Omental fat pad (tissue), 4 donors: ENCODE results near the gene FFAR2. TPM values are rescaled to one million over a fixed set of nuclear protein-coding genes. Genes with fewer than 3 reads are reported as not detected.

ENCODE experiments used
- ATAC-seq: fragments of 150-250 bp; one replicate; pipeline ENCODE4 v1.9.1; 2016; ENCODE audit warnings: mild to moderate bottlenecking, moderate library complexity; ENCODE audit not compliant: low FRiP score
- DNase-seq: peaks from one replicate; pipeline ENCODE4 v3.0.0-alpha.2; 2019; ENCODE audit warnings: low spot score
- small RNA-seq: library from RNA; depleted of rRNA; stranded (forward); fragments of <200 nt; gene quantifications from one replicate; pipeline ENCODE3, GENCODE V24; 2016
- total RNA-seq, 4 donors: library from RNA; depleted of rRNA; stranded (reverse); fragments of >200 nt; gene quantifications; one replicate each; pipeline ENCODE4 v1.1.0, GENCODE V29; 2016
- TF ChIP-seq, protein P1 (sequence below), 3 donors: fragments of 450-650 bp; IDR thresholded peaks; one replicate each; pipeline ENCODE4 v1.5.1; 2016 to 2017; ENCODE audit warnings: antibody characterized with exemption in 3 of 3, mild to moderate bottlenecking in 3 of 3, moderate library complexity in 2 of 3

Gene FFAR2
- total RNA-seq, 4 donors from 2014 or later, result 0.46 to 4.4 (median 0.80) TPM

DNA sequence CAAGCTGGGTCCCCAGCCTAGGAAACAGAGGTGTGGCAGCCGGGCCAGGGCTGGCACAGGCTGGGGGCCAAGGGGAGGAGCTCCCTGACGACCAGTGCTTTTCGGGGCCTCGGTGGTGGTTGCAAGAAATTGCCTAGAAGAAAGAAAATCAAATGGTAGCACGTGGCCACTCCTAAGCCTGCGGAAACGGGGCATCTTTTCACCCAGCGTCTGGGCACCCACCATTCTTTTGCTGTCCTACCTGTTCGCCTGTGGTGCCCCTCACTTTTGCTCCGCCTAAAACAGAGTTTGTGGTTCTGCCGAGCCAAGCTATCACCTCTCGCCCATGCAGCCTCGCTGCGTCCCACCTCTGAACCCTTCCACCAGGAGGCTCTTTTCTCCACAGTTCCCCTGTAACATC lies 49.3 kb downstream of the FFAR2 start:
- no peak for ATAC-seq
- TF ChIP-seq, protein P1, sequence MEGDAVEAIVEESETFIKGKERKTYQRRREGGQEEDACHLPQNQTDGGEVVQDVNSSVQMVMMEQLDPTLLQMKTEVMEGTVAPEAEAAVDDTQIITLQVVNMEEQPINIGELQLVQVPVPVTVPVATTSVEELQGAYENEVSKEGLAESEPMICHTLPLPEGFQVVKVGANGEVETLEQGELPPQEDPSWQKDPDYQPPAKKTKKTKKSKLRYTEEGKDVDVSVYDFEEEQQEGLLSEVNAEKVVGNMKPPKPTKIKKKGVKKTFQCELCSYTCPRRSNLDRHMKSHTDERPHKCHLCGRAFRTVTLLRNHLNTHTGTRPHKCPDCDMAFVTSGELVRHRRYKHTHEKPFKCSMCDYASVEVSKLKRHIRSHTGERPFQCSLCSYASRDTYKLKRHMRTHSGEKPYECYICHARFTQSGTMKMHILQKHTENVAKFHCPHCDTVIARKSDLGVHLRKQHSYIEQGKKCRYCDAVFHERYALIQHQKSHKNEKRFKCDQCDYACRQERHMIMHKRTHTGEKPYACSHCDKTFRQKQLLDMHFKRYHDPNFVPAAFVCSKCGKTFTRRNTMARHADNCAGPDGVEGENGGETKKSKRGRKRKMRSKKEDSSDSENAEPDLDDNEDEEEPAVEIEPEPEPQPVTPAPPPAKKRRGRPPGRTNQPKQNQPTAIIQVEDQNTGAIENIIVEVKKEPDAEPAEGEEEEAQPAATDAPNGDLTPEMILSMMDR (IDR thresholded peaks at IDR 0.05), result no peak
- no peak for DNase-seq

DNA sequence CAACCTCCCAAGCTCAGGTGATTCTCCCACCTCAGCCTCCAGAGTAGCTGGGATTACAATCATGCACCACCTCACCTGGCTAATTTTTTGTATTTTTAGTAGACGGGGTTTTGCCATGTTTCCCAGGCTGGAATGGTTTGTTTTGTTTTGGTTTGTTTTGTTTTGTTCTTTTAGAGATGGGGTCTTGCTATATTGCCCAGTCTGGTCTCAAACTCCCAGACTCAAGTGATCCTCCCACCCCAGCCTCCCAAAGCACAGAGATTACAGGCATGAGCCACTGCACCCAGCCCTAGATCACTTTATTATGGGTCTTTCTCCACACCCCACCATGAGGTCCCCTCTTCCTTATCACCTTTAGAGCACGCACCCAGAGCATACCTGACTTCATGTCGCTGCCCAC lies 50.2 kb downstream of the FFAR2 start:
- ATAC-seq (no peak), DNase-seq (no peak)
- TF ChIP-seq, protein P1 (IDR thresholded peaks at IDR 0.05), result no peak

DNA sequence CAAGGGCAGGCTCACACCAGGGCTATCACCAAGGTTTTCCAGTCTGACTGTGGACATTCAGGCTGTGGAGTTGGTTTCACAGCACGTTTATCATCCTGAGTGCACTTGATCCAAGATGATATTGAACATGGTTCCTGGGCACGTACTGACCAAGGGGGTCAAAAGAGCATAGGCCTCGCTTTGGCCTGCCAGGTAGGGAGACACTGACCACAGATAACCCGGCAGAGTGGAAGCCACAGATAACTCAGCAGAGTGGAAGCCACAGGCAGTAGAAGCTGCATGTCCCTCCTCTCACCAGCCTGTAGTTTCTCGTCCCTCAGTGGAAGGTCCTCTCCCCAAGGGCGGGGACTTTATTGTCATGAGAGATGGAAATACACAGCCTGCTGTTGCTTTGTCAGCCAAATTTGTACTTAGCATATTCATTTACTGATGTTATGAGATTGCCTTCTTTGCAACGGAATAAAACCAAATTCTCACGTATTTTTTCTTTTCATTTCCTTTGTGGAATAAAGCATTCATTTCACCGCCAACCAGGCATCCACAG lies 51.0 kb downstream of the FFAR2 start:
- TF ChIP-seq, protein P1 (IDR thresholded peaks at IDR 0.05), result no peak
- no peak for ATAC-seq
- DNase-seq, result no peak

DNA sequence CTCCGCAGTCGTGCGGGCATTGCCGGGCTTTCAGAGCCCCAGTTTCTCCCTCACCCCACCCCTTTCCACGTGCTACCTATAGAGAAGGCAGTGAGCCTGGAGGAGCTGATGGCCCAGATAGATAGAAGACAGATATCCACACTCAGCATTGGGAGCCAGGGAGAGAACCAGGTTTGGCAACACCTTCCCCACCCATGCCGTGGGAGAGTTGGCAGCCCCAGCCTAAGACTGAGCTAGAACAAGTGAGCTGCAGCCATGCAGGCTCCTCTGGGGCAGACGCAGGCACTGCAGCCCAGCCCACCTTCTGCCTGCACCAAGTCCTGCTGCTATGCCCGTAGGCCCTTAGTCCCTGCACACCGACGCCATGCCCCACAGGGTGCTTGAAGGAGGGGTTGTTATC lies 52.6 kb downstream of the FFAR2 start:
- ATAC-seq (no peak), DNase-seq (no peak)
- TF ChIP-seq, protein P1 (IDR thresholded peaks at IDR 0.05), result no peak

Small RNA genes within 50 kb of the gene (small RNA-seq; reads per million reads assigned to genes)
- gene RN7SL491P, result not detected

Other genes with a start within 250 kb of the FFAR2 start
- not detected for gene FAM187B, start 219.5 kb upstream of the FFAR2 start, total RNA-seq
- 10 to 100 TPM; 10.4 to 30.9 (median 17.9) TPM for gene LSR, start 199.3 kb upstream of the FFAR2 start, total RNA-seq
- 100 to 1,000 TPM in 2 of 4 donors, 10 to 100 TPM in 2; 67.0 to 106 (median 92.0) TPM for gene USF2, start 179.3 kb upstream of the FFAR2 start, total RNA-seq
- 1 to 10 TPM in 1 of 4 donors, not detected in 3; 1.3 TPM for gene HAMP, start 165.7 kb upstream of the FFAR2 start, total RNA-seq
- gene MAG, start 156.1 kb upstream of the FFAR2 start, total RNA-seq, result not detected
- gene CD22, start 119.1 kb upstream of the FFAR2 start, total RNA-seq, result 1 to 10 TPM; 1.3 to 5.8 (median 2.7) TPM
- gene FFAR1, start 100.4 kb upstream of the FFAR2 start, total RNA-seq, result not detected
- gene FFAR3, start 89.8 kb upstream of the FFAR2 start, total RNA-seq, result 1 to 10 TPM in 3 of 4 donors, under 1 TPM in 1; 0.95 to 5.5 (median 2.2) TPM
- under 1 TPM in 2 of 4 donors, not detected in 2; 0.37 to 0.79 TPM for gene GPR42, start 77.2 kb upstream of the FFAR2 start, total RNA-seq
- gene KRTDAP, start 42.2 kb downstream of the FFAR2 start, total RNA-seq, result not detected
- 10 to 100 TPM in 3 of 4 donors, 1 to 10 TPM in 1; 2.8 to 48.9 (median 33.8) TPM for gene DMKN, start 65.4 kb downstream of the FFAR2 start, total RNA-seq
- under 1 TPM in 1 of 4 donors, not detected in 3; 0.93 TPM for gene SBSN, start 80.1 kb downstream of the FFAR2 start, total RNA-seq
- gene GAPDHS, start 85.2 kb downstream of the FFAR2 start, total RNA-seq, result not detected
- 100 to 1,000 TPM in 1 of 4 donors, 10 to 100 TPM in 3; 67.1 to 114 (median 74.5) TPM for gene TMEM147, start 97.4 kb downstream of the FFAR2 start, total RNA-seq
- not detected for gene ATP4A, start 115.4 kb downstream of the FFAR2 start, total RNA-seq
- gene PMIS2, start 137.9 kb downstream of the FFAR2 start, total RNA-seq, result not detected
- 1 to 10 TPM; 4.0 to 7.3 (median 5.1) TPM for gene HAUS5, start 164.5 kb downstream of the FFAR2 start, total RNA-seq
- gene RBM42, start 180.8 kb downstream of the FFAR2 start, total RNA-seq, result 10 to 100 TPM; 35.0 to 41.7 (median 39.6) TPM
- under 1 TPM in 2 of 4 donors, not detected in 2; 0.65 to 0.82 TPM for gene ETV2, start 193.5 kb downstream of the FFAR2 start, total RNA-seq
- gene COX6B1, start 200.1 kb downstream of the FFAR2 start, total RNA-seq, result 100 to 1,000 TPM; 391 to 611 (median 538) TPM
- under 1 TPM in 1 of 4 donors, not detected in 3; 0.44 TPM for gene UPK1A, start 218.3 kb downstream of the FFAR2 start, total RNA-seq